T follicular helper cell (primary cell): ENCODE results near the gene RNF130.
"Not testable (repeated sequence)": the region's sequence is repeated elsewhere in the genome, so short reads cannot be mapped to it uniquely, and the experiment has no call there.

ENCODE experiments used
- DNase-seq: peaks from one replicate; pipeline ENCODE4 v3.0.0-alpha.2; 2020; ENCODE audit warnings: low read depth

The RNF130 gene

GRCh38 chr5:180018347-180019060 is 53.1 kb downstream of the RNF130 start:
- no peak for DNase-seq

- DNase-seq, result not testable (repeated sequence)
These were observed 56.0 kb downstream of the RNF130 start for GRCh38 chr5:180015523-180015922.

DNA sequence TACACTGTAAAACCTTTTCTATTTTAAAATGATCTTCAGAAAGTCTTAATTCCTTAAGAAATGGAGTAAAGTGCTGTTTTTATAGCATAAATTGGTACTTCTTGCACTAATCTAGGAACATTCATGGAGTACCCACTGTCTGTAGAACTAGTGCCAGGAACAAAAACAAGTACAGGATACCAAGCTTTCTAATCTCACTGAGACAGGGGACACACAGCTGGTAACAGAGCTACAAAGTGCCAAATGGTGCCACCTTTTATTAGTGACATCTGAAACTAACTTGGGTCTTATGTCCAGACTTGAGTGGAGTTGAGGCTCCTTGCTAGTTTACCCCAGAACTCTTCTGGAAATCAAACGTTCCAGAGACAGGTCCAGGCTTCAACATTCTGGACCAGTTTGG is 57.9 kb downstream of the RNF130 start:
- DNase-seq, result no peak

DNA sequence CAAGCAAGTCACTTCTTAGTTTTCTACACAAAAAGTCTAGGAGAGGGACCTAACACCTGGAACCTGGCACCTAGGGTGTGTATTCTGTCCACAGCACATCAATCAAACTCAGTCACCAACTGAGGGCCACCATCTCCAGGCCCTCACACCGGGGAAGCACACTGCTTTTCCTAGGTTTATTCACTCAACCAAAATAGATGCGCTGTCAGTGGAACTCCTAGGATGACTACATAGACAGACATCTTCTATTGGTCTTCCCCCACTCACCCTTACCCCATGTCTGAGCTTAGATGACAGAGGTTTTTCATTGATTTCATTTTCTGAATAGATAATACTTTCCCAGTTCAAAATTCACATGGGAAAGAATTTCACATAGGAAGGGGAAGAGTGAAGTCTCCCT is 59.2 kb downstream of the RNF130 start:
- no peak for DNase-seq

GRCh38 chr5:180010636-180011035 is 60.9 kb downstream of the RNF130 start:
- no peak for DNase-seq

GRCh38 chr5:180009581-180009980 is 62.0 kb downstream of the RNF130 start:
- DNase-seq, result no peak

GRCh38 chr5:180008433-180008832 is 63.1 kb downstream of the RNF130 start:
- no peak for DNase-seq

DNA sequence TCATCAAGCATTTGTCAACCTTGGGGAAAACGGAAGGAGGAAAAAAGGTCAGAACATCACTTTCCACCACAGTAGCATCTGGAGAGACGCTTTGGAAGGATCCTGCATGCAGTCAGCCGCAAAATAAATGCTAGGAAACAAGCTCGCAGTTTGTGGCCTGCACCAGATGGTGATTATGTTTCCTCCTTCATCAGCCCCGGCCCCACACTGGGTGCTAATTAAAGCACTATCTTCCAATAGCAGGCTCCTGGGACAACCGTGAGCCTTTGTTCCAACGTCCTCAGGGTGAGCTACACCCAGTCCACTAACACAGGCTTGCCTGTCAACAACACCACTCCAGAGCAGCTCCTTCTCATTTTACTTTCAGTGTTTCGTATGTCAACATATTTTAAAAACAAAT is 64.0 kb downstream of the RNF130 start:
- DNase-seq, result no peak

DNA sequence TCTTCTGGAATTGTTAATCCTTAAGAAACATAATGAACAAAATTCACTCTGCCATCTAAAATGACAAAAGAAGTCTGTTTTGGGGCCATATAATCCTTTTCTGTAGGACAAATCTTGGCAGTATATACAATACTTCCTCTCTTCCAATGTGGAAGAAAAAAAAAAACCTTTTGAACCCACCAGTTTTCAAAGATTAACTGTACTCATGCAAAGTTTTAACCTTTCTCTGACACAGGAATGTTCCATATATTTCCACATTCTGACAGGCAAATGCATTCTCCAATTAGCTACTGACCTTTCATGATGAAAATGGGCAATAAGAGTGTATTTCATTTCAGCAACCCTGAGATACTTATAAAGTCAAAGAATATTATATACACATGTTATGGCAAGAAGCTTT is 65.4 kb downstream of the RNF130 start:
- no peak for DNase-seq

GRCh38 chr5:180003127-180003526 is 68.4 kb downstream of the RNF130 start:
- DNase-seq, result no peak

DNA sequence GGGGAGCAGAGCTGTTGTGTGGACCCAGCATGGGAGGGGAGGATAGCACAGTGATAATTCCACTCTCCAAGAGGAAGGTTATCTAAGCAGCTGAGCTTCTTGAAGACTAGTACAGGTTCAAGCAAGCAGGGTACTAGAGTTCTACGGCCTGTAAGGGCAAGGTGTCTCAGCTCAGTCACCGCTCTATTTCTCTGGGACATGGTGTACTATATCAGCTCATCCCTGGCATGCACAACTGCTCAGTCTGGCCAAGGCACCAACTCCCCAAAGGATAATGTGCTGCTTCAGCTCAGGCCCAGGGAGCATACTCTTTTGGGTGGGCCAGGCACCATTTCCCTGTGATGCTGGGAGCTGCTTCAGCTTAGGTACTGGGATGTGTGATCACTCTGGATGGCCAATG is 69.8 kb downstream of the RNF130 start:
- no peak for DNase-seq

GRCh38 chr5:180001136-180001535 is 70.4 kb downstream of the RNF130 start:
- DNase-seq, result no peak

DNA sequence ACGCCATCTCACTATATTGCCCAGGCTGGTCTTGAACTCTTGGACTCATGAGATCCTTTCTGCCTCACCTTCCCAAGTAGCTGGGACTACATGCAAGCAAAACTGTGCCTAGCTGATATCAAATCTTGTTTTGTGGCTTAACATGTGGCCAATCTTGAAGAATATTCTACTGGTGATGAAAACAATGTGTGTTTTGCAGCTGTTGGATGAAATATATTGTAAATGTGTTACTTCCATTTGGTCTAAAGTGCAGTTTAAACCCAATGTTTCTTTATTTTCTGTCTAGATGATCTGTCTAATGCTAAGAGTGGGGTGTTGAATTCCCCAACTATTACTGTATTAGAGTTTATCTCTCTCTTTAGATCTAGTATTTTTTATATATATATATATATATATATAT is 73.1 kb downstream of the RNF130 start:
- no peak for DNase-seq

- no peak for DNase-seq
These were observed 76.8 kb downstream of the RNF130 start for GRCh38 chr5:179994583-179995323.

DNA sequence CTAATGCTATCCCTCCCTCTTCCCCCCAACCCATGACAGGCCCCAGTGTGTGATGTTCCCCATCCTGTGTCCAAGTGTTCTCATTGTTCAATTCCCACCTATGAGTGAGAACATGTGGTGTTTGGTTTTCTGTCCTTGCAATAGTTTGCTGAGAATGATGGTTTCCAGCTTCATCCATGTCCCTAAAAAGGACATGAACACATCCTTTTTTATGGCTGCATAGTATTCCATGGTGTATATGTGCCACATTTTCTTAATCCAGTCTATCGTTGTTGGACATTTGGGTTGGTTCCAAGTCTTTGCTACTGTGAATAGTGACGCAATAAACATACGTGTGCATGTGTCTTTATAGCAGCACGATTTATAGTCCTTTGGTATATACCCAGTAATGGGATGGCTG is 78.7 kb downstream of the RNF130 start:
- not testable (repeated sequence) for DNase-seq

GRCh38 chr5:179991106-179991505 is 80.5 kb downstream of the RNF130 start:
- no peak for DNase-seq

DNA sequence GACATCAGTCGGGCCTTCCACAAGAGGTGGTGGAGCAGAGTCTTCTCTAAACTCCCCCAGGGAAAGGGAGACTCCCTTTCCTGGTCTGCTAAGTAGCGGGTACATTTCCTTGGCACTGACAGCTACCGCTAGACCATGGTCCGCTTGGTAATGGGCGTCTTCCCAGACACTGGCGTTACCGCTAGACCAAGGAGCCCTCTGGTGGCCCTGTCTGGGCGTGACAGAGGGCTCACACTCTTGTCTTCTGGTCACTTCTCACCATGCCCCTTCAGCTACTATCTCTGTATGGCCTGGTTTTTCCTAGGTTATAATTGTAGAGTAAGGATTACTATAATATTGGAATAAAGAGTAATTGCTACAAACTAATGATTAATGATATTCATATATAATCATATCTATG is 81.0 kb downstream of the RNF130 start:
- DNase-seq, result not testable (repeated sequence)

GRCh38 chr5:179986328-179986727 is 85.2 kb downstream of the RNF130 start:
- no peak for DNase-seq

DNA sequence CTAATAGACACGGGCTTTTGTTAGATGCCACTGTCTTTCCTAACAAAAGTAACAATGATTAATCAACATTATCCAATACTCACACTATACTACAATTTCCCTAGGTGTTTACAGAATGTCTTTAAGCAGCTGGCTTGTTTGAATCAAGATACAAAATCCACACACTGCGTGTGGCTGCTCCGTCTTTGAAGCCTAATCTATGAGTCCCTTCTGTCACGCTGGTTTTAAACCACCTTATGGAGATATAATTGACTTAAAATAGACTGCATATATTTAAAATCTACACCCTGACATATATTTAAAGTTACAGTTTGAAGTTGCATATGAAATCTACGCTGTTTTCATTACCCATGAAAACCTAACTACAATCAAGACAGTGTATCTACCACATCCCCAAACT is 89.9 kb downstream of the RNF130 start:
- no peak for DNase-seq

- DNase-seq, result no peak
These were observed 90.8 kb downstream of the RNF130 start for GRCh38 chr5:179980767-179981166.

DNA sequence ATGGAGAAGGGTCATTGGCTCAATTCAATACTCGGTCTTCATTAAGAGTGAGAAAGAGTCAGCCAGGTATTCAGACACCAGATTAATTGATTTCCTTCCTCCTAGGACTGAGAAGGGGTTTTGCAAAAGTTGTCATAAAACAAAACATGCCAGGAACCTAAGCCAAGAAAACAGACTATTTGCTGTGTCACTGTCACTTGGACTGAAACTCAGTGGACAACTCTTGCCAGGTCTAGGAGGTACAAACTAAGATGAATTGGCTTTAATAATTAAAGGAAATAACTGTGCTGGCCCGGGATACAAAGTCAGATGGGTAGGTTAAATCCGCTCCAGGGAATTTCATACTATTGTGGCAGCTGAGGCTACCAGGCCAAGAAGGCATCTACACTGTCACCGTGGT is 92.8 kb downstream of the RNF130 start:
- no peak for DNase-seq

GRCh38 chr5:179975713-179976134 is 95.8 kb downstream of the RNF130 start:
- no peak for DNase-seq

DNA sequence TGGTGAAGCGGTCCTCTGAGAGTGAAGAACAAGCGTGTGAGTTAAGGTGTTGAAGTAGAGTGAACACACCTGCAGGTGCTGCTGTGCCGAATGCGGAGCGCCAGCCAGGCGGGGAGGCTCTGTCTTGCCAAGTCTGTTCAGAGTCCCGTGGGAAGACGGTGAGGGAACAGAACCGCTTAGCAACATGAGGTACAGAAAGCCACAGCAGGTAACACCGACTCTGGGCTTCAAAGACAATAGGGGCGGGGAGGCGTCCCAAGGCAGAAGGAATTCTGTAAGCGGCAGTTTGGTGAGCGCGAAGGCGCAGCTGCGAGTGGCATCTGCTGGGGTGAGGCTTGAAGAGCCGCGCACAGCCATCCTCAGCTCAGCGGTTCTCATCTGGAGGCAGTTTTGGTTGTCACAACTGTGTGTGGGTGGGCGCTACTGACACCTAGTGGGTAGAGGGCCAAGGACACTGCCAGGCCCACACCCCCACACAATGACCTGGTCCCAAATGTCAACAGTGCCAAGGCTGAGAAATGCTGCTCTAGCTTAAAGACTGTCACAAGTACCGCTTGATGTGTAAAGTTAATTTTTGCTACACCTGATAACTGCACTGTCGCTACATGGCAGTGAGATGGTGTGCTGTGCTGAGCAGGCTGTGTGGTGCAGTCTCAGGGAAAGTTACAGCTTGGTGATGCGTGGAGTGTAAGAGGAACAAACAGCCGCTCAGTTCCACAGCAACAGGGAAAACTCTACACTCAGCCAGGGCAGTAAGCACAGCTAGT is 96.4 kb downstream of the RNF130 start:
- DNase-seq, result peak; percentile 4
